HepG2 (cell line): ENCODE data around the gene TYMP. TPM values are rescaled to one million over a fixed set of nuclear protein-coding genes. Genes with fewer than 3 reads are reported as not detected.

Experiments used
- ATF1 ChIP-seq: IDR thresholded peaks from 2 replicates; pipeline ENCODE4 v1.6.1; 2016; ENCODE audit warnings: mild to moderate bottlenecking, control low read depth
- CBFB ChIP-seq: sonication (generic); formaldehyde crosslinking; IDR thresholded peaks from 2 replicates; pipeline ENCODE4 v1.4.0; 2020; ENCODE audit warnings: missing genetic modification reagents
- MXD1 ChIP-seq: sonication (generic); formaldehyde crosslinking; IDR thresholded peaks from 2 replicates; pipeline ENCODE4 v1.4.0; 2020; ENCODE audit warnings: mild to moderate bottlenecking, missing genetic modification reagents
- NFAT5 ChIP-seq: sonication (generic); formaldehyde crosslinking; IDR thresholded peaks from 2 replicates; pipeline ENCODE4 v1.4.0; 2020; ENCODE audit warnings: missing genetic modification reagents
- SUZ12 ChIP-seq: fragments of 150-350 bp; IDR thresholded peaks from 2 replicates; pipeline ENCODE4 v1.6.1; 2014; ENCODE audit warnings: low read depth, low read length
- TEAD2 ChIP-seq: sonication (generic); formaldehyde crosslinking; IDR thresholded peaks from 2 replicates; pipeline ENCODE4 v1.9.0; 2021; ENCODE audit warnings: missing genetic modification reagents
- TOE1 ChIP-seq: sonication (generic); formaldehyde crosslinking; IDR thresholded peaks from 2 replicates; pipeline ENCODE4 v1.4.0; 2020; ENCODE audit warnings: mild to moderate bottlenecking, missing genetic modification reagents
- TRIM24 ChIP-seq: sonication (generic); formaldehyde crosslinking; IDR thresholded peaks from 2 replicates; pipeline ENCODE4 v1.8.0; 2022; ENCODE audit warnings: mild to moderate bottlenecking, missing genetic modification reagents
- ZNF780A ChIP-seq: sonication (generic); formaldehyde crosslinking; IDR thresholded peaks from 2 replicates; pipeline ENCODE4 v1.8.0; 2022; ENCODE audit warnings: mild to moderate bottlenecking, missing genetic modification reagents, moderate library complexity
- polyA plus RNA-seq, 8 experiments: library from polyadenylated mRNA; depleted of rRNA in 3 of 8; stranded (reverse) in 7 of 8; unstranded in 1 of 8; fragments of >200 nt; fragmentation: Illumina TruSeq in 4 of 8; extraction: Trizol in 4 of 8; gene quantifications; 2 replicates each; pipeline versions ENCODE4 v1.2.1 to v1.2.3, GENCODE V29; 2011 to 2016; ENCODE audit warnings: low read depth in 4 of 8, missing spikeins in 1 of 8, mixed read lengths in 1 of 8; ENCODE audit not compliant: insufficient read depth in 1 of 8
- total RNA-seq, 5 experiments: library from RNA; depleted of rRNA; stranded (reverse); fragments of >200 nt; fragmentation: Illumina TruSeq; extraction: Trizol; gene quantifications; 2 replicates each; pipeline ENCODE4 v1.2.3, GENCODE V29; 2016; ENCODE audit warnings: low read depth in 1 of 5

TYMP gene
- total and polyA plus RNA-seq, 2 of the 13 experiments (the other 11 are each of a cell fraction or from before 2014, with no cell fraction given), result 3.9 to 4.3 TPM

GRCh38 chr22:50562523-50563412 is 33.0 kb upstream of the TYMP start, which contains the start of gene SYCE3 (continued):
- TF ChIP-seq NFAT5 (CRISPR knock-in tag), result no peak
- no peak for TF ChIP-seq TOE1 (CRISPR knock-in tag)
- TF ChIP-seq SUZ12, result no peak
- TF ChIP-seq TRIM24 (CRISPR knock-in tag), result no peak
- no peak for TF ChIP-seq TEAD2 (CRISPR knock-in tag)
- no peak for TF ChIP-seq ATF1 (CRISPR knock-in tag)
- TF ChIP-seq MXD1 (CRISPR knock-in tag), result no peak; the same call in 1 of the 2 replicates
- TF ChIP-seq ZNF780A, result no peak
- TF ChIP-seq CBFB (CRISPR knock-in tag), result no peak
